C4-2B (cell line): Measurements from ENCODE around the gene EIF3B.
A peak's percentile ranks its signal among the peaks of the same experiment; 100 is the strongest.

Experiments
- CTCF ChIP-seq: fragments of 450-650 bp; conservative IDR thresholded peaks from 2 replicates; pipeline ENCODE4 v1.5.1; 2017; ENCODE audit warnings: mild to moderate bottlenecking
- ZFX ChIP-seq: fragments of 450-650 bp; IDR thresholded peaks from 2 replicates; pipeline ENCODE4 v1.6.1; 2017

GRCh38 chr7:2353113-2353935, 1.3 kb upstream of the EIF3B start:
- no peak for TF ChIP-seq CTCF
- 0 out of 2 replicates have a peak, but pooled peaks have one; percentile 36 for TF ChIP-seq ZFX
